Measurements from ENCODE around the gene MYL9.
"Not testable (repeated sequence)": the region's sequence is repeated elsewhere in the genome, so short reads cannot be mapped to it uniquely, and the experiment has no call there.

Gene MYL9

DNA sequence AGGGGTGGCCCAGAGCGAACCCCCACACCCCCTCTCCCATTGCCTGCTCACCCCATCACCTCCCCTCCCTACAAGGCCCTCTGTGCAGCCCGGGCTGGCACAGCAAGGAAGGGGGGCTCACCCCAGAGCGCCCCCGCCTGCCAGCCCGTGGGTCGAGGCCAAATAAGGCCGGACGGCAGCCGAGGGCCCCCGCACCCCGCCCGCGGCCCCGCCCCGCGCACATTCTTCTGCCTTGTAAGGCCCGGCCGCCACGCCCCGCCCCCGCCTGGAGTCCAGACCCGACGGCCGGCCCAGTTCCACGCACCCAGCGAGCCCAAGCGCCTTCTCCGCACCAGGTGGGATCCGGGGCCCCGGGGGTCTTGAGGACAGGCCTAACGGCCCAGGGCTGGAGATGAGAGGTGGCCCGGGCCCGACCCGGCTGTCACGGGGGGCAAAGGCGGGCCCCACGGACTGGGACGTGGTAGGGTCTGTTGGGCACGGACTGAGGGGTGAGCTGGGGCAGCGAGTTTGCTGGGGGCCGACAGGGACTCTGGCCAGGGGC is at the start of gene MYL9:
Gene MYL9 (plus strand): TSS at position 293 of the 541 bp plus-strand sequence. CDS start 3,366 bp downstream, outside the sequence.
- DNase-seq = no peak

DNA sequence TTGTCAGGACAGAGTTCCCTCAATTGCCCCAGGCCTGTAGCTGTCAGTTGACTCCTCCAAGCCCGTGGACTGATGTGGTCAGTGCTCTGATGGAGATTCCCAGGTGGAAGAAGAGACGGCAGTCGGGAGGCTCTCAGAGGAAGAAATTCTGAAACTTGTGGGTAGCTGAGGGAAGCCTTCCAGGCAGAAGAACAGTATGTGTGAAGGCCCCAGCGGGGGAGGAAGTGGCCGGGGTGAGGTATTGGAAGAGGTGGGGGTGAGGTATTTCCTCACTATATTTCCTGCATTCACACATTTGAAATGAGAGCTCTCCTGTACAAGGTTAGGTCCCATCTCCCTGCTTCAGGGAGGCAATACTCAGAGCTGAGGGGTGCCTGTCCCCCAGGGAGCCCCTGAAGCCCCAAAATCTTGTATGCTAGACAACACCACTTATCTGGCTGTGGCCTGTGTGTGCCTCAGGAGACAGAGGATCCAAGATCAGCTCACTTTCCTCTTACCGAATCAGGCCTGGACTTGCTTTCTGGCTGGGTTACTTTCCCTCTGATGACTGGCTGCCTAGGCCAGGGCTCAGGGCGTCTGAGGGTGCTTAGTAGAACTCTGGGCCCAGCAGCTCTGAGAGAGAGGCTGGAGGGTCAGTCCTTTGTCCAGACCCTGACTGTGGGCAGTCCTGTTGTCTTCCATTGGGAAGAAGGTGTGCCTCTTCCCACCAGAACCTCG is 49.3 kb upstream of the MYL9 start:
- DNase-seq = no peak

DNA sequence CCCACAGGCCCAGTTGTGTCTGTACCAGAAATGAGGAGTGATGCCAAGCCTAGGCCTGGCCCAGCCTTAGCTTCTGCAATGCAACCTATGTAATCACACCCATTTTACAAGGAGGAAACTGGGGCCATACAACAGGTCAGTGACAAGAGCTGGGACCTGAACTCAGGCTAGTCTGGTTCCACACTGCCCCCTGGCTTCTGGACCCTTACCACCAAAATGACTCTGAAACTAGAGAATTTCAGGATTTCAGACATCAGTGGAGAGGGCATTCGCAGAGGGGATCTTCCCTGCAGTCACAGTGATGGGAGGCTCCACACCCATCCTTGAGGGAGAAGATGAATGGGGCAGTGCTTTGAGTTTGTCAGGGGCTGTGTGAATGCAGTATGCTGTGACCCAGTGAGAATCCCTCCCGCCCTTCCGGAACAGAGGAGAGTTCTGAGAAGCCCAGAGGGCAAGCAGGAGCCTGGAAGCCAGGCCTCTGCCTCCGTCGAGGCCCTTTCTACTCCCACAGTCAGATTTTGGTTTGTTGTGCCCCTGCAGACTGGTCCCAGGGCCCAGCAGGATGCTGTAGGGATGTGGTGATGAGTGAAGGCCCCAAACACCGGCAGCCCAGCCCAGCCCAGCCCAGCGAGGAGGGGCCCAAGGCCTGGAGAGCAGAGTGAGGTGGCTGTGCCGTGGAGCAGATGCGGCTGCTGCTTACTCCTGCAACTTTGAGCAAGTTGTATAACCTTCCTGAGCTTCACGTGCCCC is 48.1 kb upstream of the MYL9 start:
- DNase-seq = peak; percentile 13

DNA sequence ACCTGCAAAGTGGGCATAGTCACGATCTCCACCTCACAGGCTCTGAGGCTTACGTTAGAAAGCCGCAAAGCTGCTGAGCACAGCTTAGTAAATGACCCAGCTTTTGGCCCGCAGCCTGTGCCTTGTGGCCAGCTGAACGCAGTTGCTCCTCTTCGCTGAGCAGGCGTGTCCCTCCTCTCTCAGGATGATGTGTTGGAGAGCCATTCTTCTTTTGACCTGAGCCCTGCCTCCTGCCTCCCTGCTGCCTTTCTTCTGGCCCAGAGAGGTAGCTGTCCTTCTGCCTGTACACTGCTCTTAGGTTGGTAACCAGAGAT is 47.6 kb upstream of the MYL9 start:
- DNase-seq = no peak

DNA sequence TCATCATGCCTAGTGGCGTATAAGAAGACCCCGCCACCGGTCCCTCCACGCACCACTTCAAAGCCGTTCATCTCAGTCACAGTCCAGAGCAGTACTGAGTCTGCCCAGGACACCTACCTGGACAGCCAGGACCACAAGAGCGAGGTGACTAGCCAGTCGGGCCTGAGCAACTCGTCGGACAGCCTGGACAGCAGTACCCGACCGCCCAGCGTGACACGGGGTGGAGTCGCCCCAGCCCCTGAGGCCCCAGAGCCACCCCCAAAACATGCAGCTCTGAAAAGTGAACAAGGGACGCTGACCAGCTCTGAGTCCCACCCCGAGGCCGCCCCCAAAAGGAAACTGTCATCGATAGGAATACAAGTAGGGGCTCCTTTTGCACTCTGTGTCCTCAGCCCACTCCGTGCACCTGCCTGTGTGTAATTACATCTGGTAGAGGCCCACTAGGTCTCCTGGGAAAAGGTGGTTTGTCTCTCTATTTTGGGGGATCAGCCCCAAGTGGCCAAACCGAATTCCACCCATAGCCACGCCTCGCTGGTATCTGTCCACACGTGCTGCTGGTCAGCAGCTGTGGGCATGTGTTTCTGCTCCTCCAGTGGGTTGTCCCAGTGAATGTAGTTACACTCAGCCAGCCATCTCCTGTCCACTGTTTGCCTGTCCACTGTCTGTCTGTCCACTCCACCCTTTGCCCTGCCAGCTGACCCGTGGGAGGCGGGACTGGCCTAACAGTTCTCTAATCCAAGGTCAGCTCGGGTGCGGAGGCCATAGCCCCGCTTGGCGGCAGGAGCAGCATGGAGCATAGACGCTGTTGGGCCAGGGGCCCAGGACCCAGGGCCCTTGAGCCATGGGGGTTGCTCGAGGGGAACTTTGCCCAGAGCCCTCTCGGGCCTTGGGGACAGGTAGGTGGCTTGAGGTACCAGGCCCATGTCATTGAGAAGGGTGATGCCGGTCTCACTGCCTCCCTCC is 44.3 kb upstream of the MYL9 start:
- DNase-seq = no peak

DNA sequence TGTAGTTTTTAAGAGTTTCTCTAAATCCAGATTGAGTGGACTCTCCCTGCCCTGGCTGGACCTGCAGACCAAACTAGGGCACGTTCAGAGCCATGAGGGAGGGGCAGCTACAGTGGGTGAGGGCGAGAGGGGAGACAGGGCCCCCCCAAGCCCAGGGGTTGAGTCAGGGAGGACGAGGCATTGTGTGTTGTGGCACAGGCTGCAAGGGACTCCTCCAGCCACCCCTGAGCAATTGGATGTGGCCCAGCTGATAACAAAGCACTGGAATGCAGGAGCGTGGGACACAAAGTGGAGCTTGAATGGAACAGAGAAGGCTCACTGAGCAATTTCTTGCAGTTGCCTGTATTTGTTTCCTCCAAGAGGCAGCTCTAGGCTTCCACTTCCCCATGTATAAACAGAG is 43.5 kb upstream of the MYL9 start:
- DNase-seq = no peak

DNA sequence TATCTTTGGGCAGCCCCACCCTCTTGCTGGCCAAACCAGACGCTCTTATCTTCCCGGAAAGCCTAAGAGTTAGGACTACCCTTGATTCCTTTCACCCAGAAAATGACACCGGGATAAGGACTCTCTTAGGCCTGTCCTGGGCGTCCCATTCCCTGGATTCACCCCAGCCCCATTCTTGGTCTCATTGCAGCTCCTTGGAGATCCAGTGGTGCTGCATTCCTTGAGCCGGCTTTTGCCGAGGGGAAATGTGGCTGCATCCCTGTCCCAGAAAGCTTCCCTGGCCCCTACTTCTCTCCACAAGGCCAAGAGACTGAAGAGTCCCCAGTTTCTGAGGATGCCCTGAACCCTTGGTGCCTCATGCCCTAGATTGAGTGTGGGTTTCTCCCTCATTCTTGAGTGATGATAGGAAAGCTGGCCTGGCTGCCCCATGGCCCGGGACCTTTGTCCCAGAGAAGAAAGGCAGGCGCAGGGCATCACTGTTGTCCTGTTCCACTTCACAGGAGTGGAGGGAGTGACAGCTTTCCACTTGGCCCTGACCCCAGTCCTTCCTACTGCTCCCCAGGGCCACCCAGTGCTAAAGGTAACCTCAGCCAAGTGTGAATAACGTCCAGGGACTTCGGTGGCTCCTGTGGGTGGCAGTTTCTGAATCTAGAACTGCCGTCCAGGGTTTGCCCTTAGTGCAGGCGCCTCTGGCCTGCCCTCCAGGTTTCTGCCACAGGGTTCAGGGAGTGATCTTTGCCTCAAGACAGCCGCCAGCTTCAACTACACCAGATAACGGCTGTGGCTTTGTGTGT is 42.7 kb upstream of the MYL9 start:
- DNase-seq = no peak

DNA sequence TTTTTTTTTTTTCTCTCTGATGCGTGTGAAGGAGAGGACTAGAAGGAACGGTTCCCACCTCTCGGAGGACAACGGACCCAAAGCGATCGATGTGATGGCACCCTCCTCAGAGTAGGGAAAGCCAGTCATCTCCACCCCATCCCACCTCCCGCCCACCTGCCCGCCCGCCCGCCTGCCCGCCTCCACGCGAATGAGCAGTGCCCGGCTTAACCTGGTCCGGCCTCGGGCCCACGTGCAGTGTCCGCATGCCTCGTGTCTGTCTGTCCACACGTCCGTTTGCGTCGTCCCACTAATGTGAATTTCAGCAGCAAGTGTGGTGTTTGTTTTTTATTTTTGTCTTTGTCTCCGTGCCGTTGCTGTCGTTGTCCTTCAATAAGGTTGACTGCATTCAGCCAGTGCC is 42.1 kb upstream of the MYL9 start:
- no peak for DNase-seq

DNA sequence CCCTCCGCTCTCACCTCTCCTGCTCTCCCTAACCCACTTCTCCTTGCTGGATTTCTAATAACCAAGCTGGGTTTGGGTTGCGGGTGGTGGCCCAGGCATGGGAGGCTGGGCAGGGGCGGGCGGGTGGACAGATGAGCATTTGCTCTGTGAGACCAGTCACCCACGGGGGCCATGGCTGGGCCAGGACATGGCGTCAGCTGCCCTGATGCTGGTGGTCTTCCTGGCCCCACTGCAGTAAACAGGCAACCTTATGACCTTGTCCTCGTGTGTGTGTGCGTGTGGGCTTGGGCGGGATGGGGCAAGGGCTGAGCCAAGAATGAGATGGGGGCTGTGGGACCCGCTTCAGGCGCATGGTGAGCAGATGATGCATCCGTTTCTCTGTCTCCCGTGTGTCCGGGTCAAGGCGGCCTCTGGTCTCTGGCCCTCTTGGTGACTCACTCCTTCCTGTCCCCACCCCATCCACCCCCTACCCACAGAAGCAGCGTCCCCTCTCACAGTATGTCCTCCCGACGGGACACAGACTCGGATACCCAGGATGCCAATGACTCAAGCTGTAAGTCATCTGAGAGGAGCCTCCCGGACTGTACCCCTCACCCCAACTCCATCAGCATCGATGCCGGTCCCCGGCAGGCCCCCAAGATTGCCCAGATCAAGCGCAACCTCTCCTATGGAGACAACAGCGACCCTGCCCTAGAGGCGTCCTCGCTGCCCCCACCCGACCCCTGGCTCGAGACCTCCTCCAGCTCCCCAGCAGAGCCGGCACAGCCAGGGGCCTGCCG is 41.4 kb upstream of the MYL9 start:
- DNase-seq = no peak

DNA sequence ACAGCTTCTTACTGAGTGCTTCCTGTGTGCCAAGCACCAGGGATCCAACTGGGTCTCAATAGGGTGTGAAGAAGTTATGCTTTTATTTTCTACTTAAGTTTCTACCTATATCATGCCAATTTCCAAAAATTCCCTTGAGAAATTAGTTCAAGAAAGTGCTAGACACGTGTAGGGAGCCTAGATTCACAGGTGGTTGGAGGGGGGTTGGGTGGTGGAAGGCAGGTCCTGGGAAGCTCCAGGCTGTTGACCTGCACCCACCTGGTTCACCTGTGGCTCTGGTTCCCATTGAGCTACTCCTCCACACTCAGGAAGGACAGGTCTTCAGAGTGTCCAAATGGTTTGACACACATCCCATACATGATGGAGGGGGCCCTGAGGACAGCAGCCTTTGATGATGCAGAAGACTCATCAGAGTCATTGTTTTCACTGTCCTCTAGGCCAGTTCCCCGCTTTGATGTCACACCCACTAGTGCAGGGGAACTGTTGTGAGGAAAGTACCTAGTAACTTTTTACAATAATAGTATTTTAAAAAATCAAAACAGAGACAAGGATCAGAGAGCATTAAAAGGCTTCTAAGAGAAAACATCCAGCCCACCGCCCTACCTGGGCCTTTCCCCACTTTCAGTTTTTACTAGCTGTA is 39.8 kb upstream of the MYL9 start:
- DNase-seq = no peak

DNA sequence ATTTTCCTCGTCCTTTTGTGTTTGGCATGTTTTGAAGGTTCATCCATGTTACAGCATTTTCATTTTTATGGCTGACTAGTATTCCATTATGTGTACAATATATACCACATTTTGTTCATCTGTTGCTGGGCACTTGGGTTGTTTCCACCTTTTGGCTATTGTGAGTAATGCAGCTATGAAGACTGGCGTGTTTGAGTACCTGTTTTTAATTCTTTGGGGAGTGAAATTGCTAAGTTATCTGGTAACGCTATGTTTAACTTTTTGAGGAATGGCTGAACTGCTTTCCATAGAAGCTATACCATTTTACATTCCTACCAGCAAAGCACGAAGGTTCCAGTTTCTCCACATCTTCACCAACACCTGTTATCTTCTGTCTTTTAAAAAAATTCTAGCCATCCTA is 37.0 kb upstream of the MYL9 start:
- DNase-seq = no peak

DNA sequence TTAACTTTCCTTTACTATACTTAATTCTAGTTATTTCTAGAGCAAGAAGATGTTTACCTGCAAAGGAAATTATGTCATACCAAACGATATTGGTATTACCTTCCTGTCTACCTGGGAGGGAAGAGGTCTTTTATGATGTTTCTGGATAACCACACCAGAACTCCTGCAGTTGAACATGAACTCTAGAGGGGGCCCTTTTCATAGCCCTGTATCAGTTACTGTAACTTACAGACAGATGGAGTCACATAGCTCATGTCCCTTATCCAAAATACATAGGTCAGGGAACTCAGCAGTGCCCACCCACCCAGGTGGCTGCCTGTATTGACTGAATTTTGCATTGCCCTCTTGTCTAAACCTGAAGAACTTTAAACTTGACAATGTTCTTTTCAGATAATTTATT is 35.1 kb upstream of the MYL9 start:
- no peak for DNase-seq

DNA sequence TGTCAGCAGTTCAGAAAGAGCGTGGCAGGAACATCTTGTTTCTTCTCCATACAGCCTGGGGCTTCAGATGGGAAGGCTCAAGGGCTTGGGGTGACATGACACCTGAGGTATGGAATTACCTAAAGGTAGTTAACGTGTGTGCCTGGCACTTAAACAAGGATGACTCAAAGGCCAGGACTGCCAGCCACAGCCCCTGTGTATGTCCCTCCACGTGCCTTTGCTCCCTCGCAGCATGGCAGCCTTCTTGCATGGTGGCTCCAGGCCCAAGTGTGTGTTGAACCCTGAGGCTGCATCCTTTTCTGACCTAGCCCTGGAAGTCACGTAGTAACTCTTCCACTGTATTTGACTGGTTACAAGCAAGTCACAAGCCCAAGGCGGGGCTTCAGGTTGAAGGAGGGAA is 33.6 kb upstream of the MYL9 start:
- DNase-seq = no peak

DNA sequence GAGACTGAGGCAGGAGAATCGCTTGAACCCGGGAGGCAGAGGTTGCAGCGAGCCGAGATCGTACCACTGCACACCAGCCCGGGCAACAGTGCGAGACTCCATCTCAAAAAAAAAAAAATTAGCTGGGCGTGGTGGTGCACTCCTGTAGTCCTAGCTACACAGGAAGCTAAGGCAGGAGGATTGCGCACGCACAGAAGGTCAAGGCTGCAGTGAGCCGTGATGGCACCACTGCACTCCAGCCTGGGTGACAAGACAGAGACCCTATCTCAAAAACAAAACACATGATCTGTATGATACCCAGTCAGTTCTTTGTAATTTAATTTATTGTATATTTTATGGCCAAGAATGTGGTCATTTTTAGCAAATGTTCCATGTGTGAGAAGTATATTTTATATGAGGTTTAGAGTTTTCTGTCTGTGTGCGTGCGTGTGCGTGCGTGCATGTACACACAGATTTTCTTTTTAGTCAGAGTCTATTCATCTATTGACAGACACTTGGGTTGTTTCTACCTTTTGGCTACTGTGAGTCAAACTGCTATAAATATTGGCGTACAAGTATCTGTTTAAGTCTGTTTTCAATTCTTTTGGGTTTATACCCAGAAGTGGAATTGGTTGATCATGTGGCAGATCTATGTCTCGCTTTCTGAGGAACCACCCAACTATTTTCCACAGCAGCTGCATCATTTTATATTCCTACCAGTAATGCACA is 22.2 kb upstream of the MYL9 start:
- no peak for DNase-seq

DNA sequence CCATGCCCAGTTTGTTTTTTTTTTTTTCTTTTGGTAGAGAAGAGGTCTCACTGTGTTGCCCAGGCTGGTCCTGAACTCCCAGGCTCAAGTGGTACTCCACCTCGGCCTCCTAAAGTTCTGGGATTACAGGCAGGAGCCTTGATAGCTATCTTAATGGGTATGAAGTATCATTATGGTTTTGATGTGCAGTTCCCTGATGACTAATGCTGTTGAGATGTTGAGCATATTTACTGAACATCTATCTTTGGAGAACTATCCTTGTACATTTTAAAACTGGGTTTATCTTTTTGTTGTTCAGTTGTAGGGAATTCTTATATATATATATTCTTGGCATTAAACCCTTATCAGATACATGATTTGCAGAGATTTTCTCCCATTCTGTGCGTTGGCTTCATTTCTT is 21.4 kb upstream of the MYL9 start:
- DNase-seq = no peak

DNA sequence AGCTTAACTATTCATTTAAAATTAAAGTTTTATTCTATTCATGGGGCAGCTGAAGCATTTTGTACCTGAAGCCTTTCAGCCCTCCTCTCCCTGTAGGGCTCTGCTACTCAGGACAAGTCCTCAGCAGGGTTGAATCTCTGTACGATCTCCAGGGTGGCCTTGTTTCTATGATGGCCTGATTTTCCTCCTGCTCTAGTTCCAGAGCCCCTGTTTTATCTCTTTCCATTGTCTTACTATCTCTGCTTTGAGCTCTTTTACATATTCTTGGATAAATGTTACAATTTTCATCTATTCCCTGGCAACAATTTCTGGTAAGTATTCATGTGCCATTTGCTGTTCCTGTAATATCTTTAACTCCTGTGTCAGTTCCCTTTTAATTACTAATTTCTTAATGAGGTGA is 19.8 kb upstream of the MYL9 start:
- no peak for DNase-seq

DNA sequence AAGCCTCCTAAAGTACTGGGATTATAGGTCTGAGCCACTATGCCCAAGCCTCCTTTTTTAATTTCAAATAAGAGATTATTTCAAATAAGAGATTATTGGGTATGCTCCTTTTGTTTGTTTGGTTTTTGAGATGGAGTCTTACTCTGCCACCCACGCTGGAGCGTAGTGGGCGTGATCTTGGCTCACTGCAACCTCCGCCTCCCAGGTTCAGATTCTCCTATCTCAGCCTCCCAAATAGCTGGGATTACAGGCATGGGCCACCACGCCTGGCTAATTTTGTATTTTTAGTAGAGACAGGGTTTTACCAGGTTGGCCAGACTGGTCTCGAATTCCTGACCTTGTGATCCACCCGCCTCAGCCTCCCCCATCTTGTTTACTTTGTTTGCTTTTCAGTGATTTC is 18.9 kb upstream of the MYL9 start:
- DNase-seq = not testable (repeated sequence)

DNA sequence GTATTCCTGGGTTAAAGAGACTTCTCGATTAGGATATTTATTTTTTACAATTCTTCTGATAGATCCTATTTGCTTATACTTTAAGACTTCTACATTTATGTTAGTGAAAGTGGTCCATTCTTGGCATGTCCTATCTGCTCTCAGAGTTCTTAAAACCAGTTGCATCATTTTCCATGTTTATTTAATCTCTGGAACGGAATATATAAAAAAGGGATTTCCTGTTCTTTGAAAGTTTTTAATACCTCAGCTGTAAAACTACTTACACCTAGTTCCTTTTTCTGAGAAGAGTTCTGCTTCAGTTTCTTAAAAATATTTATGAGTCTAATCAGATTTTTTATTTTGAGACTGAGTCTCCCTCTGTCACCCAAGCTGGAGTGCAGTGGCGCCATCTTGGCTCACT is 18.0 kb upstream of the MYL9 start:
- no peak for DNase-seq

DNA sequence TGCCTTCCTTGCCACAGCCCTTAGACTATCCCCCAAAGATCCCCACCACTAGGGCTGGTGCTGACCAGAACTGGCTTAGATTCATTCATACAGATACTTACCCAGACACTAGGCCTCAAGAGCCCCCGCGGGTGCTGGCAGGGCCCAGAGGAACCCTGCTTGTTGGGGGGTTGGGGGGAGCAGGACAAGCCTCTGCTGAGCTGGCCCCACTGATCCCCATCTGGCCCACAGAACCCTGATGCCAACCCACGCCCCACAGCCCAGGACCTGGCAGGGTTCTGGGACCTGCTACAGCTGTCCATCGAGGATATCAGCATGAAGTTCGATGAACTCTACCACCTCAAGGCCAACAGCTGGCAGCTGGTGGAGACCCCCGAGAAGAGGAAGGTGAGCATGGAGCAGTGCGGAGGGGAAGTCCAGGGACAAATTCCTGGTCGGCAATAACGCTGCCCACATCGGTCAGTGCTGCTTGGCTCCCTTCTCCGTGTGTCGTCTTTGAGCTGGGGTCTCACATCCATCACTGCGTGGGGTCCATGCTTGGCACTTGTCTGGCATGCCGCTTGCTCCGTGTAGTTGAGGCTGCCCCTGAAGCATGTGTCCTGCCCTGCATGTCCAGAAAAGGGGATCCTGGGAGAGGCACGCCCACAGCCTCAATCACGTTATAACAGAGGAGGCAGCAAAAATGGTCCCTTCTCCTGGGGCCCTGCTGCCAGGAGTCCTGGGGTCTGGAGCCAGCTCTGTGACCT is 15.5 kb upstream of the MYL9 start:
- DNase-seq = no peak

DNA sequence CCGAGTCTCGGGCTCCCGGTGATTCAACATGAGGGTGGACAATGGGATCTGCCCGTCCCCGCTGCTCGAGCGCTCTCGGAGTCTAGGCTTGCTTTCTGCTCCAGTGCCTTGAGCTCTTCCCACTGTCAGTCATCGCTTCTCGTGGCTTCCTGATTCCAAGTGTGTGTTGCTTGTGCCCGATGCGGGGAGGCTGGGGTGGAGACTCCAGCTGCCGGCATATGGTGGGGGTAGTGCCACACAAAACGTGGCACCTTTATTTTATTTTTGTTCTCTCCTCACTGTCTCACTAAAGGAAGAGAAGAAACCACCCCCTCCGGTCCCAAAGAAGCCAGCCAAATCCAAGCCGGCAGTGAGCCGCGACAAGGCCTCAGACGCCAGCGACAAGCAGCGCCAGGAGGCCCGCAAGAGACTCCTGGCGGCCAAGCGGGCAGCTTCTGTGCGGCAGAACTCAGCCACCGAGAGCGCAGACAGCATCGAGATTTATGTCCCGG is 14.8 kb upstream of the MYL9 start:
- no peak for DNase-seq

Data from NCI-H1092 treated with DMSO at 0.1 percent for 48 hours (cell line).